DOHH2 (cell line): ENCODE measurements around the gene CYTH1.

ENCODE experiments used
- H3F3A ChIP-seq: fragments of 200-600 bp; sonication (generic), shearing (Covaris generic); 2 replicates; pipeline ENCODE4 v1.6.0; 2016; ENCODE audit warnings: antibody characterized with exemption, mild to moderate bottlenecking; ENCODE audit not compliant: control insufficient read depth, insufficient read depth
- H3K27ac ChIP-seq: fragments of 200-600 bp; sonication (generic); 2 replicates; pipeline ENCODE4 v1.5.1; 2014; ENCODE audit warnings: low read depth, mild to moderate bottlenecking, low read length, moderate library complexity
- H3K27me3 ChIP-seq: fragments of 200-600 bp; sonication (generic); 2 replicates; pipeline ENCODE4 v1.6.1; 2014; ENCODE audit warnings: mild to moderate bottlenecking, low read length, mixed read lengths; ENCODE audit not compliant: control insufficient read depth
- H3K36me3 ChIP-seq: fragments of 200-600 bp; sonication (generic); 2 replicates; pipeline ENCODE4 v1.6.1; 2014; ENCODE audit warnings: mild to moderate bottlenecking, low read length, moderate library complexity, mixed read lengths; ENCODE audit not compliant: control insufficient read depth
- H3K4me1 ChIP-seq: fragments of 200-600 bp; sonication (generic); 2 replicates; pipeline ENCODE4 v1.6.1; 2014; ENCODE audit warnings: mild to moderate bottlenecking, low read length, mixed read lengths; ENCODE audit not compliant: control insufficient read depth
- H3K4me2 ChIP-seq: fragments of 200-600 bp; sonication (generic); 2 replicates; pipeline ENCODE4 v1.6.0; 2014; ENCODE audit warnings: mild to moderate bottlenecking, low read length, moderate library complexity
- H3K4me3 ChIP-seq: fragments of 200-600 bp; sonication (generic); 2 replicates; pipeline ENCODE4 v1.5.1; 2014; ENCODE audit warnings: mild to moderate bottlenecking, low read length, mixed read lengths
- H3K79me2 ChIP-seq: fragments of 200-600 bp; sonication (generic); 2 replicates; pipeline ENCODE4 v1.6.1; 2014; ENCODE audit warnings: mild to moderate bottlenecking, low read length, mixed read lengths; ENCODE audit not compliant: control insufficient read depth
- H3K9me2 ChIP-seq: fragments of 200-600 bp; sonication (generic); replicated peaks from 2 replicates; pipeline ENCODE4 v1.6.1; 2014; ENCODE audit warnings: mild to moderate bottlenecking, low read length, mixed read lengths; ENCODE audit not compliant: control insufficient read depth
- H3K9me3 ChIP-seq: fragments of 200-600 bp; sonication (generic); 2 replicates; pipeline ENCODE4 v1.6.1; 2014; ENCODE audit warnings: antibody characterized with exemption, low read length, mixed read lengths; ENCODE audit not compliant: control insufficient read depth, insufficient read depth
- H4K20me1 ChIP-seq: fragments of 200-600 bp; sonication (generic); 2 replicates; pipeline ENCODE4 v1.6.0; 2014; ENCODE audit warnings: low read depth, mild to moderate bottlenecking, antibody characterized with exemption, low read length, moderate library complexity; ENCODE audit not compliant: control insufficient read depth, insufficient read depth
- CTCF ChIP-seq: fragments of 200-600 bp; sonication (generic); IDR thresholded peaks from one replicate; pipeline ENCODE4 v1.5.1; 2014; ENCODE audit warnings: antibody characterized with exemption, mild to moderate bottlenecking, low read depth, low read length; ENCODE audit not compliant: poor library complexity, severe bottlenecking
- EZH2phosphoT487 ChIP-seq: fragments of 200-600 bp; sonication (generic); IDR thresholded peaks from 2 replicates; pipeline ENCODE4 v1.6.1; 2017; ENCODE audit warnings: borderline replicate concordance, mild to moderate bottlenecking, antibody characterized with exemption, low read length, moderate library complexity, mixed read lengths

The CYTH1 gene

GRCh38 chr17:78763561-78763960 is 18.5 kb downstream of the CYTH1 start:
- H3K9me3 ChIP-seq: no peaks in the 10 kb centered on the region
- no peak overlapping the region for H3K27ac ChIP-seq
- H3K27me3 ChIP-seq: no peaks in the 10 kb centered on the region
- TF ChIP-seq CTCF (no peak), EZH2phosphoT487 (no peak)
- H3K4me2 ChIP-seq: no peak overlapping the region
- peaks cover 61% of the 10 kb centered on the region for H3K4me1 ChIP-seq
- peaks cover 9% of the 10 kb centered on the region for H3F3A ChIP-seq
- H3K4me3 ChIP-seq: no peak overlapping the region
- peaks cover 5% of the 10 kb centered on the region; the same call in 1 of the 2 replicates for H3K36me3 ChIP-seq
- peaks cover 21% of the 10 kb centered on the region; the same call in 1 of the 2 replicates for H4K20me1 ChIP-seq
- H3K9me2 ChIP-seq: no peaks in the 10 kb centered on the region
- H3K79me2 ChIP-seq: peaks cover 95% of the 10 kb centered on the region

- no peak overlapping the region for H3K4me3 ChIP-seq
- H3K27me3 ChIP-seq: no peaks in the 10 kb centered on the region
- H3K4me2 ChIP-seq: no peak overlapping the region; the same call in 1 of the 2 replicates
- peaks cover 13% of the 10 kb centered on the region; the same call in 1 of the 2 replicates for H4K20me1 ChIP-seq
- no peaks in the 10 kb centered on the region for H3K9me3 ChIP-seq
- no peaks in the 10 kb centered on the region for H3K9me2 ChIP-seq
- peaks cover 95% of the 10 kb centered on the region for H3K79me2 ChIP-seq
- H3F3A ChIP-seq: peaks cover 9% of the 10 kb centered on the region
- peaks cover 5% of the 10 kb centered on the region; the same call in 1 of the 2 replicates for H3K36me3 ChIP-seq
- H3K4me1 ChIP-seq: peaks cover 64% of the 10 kb centered on the region
- no peak for TF ChIP-seq CTCF
- no peak for TF ChIP-seq EZH2phosphoT487
- no peak overlapping the region for H3K27ac ChIP-seq
These were observed 20.2 kb downstream of the CYTH1 start for GRCh38 chr17:78761789-78762406.

- peaks cover 5% of the 10 kb centered on the region; the same call in 1 of the 2 replicates for H3K36me3 ChIP-seq
- peak overlapping the region; percentile 94 for H3K4me2 ChIP-seq
- H4K20me1 ChIP-seq: peaks cover 9% of the 10 kb centered on the region; the same call in 1 of the 2 replicates
- peaks cover 94% of the 10 kb centered on the region for H3K79me2 ChIP-seq
- no peaks in the 10 kb centered on the region for H3K9me3 ChIP-seq
- no peaks in the 10 kb centered on the region for H3K9me2 ChIP-seq
- H3K27ac ChIP-seq: peak overlapping the region; percentile 69
- H3K4me1 ChIP-seq: peaks cover 63% of the 10 kb centered on the region
- H3K27me3 ChIP-seq: no peaks in the 10 kb centered on the region
- peaks cover 13% of the 10 kb centered on the region for H3F3A ChIP-seq
- no peak for TF ChIP-seq EZH2phosphoT487
- TF ChIP-seq CTCF: no peak
- H3K4me3 ChIP-seq: peak overlapping the region; percentile 64
These were observed 22.1 kb downstream of the CYTH1 start for GRCh38 chr17:78759969-78760352.
